ENCODE data around the gene FBXO8.

FBXO8 gene

DNA sequence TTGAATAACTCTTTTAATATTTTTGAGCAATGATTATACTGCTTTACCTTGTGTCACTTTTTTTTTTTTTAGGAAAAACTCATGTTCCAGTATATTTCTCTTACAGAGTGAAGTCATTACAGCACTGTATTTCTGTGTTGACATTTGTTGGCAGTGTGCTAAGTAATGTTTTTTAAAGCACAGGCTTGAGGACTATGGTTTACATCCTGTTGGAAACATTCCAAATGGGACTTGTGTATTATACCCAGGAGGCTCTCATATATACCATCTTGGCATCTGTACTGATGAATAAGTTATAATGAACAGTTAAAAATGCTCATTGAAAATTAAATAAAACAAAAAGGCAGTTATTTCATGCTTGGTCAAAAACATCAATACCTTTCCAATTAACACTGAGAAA lies 34.1 kb upstream of the FBXO8 start:
- Histone ChIP-seq H3K4me1 (ENCODE audit: insufficient read depth, low read length, poor library complexity, severe bottlenecking) (peaks cover 12% of the 10 kb centered on the region), H2AFZ (ENCODE audit: low read length) (no peak overlapping the region), H3F3A (ENCODE audit: low read depth) (no peaks in the 10 kb centered on the region), H3K4me2 (ENCODE audit: low read depth, low read length, poor library complexity, severe bottlenecking) (no peak overlapping the region), H3K9me3 (ENCODE audit: insufficient read depth, low read depth, low read length) (no peaks in the 10 kb centered on the region), H3K9ac (ENCODE audit: low read depth, low read length, poor library complexity, severe bottlenecking) (no peak overlapping the region), H3K4me3 (ENCODE audit: low read length, poor library complexity, severe bottlenecking) (no peak overlapping the region), H3K9me2 (replicated peaks; ENCODE audit: low read depth, low read length) (no peaks in the 10 kb centered on the region), H3K27me3 (ENCODE audit: insufficient read depth, low read length, poor library complexity, severe bottlenecking) (no peaks in the 10 kb centered on the region), H4K20me1 (ENCODE audit: insufficient read depth, low read length, poor library complexity, severe bottlenecking) (no peaks in the 10 kb centered on the region), H3K79me2 (ENCODE audit: insufficient read depth, low read length) (no peaks in the 10 kb centered on the region), H3K36me3 (ENCODE audit: insufficient read depth, low read length) (peaks cover 27% of the 10 kb centered on the region; the same call in 1 of the 2 replicates)
- TF ChIP-seq EZH2phosphoT487 (IDR thresholded peaks at IDR 0.05; ENCODE audit: borderline replicate concordance): no peak
- TF ChIP-seq, protein P1, sequence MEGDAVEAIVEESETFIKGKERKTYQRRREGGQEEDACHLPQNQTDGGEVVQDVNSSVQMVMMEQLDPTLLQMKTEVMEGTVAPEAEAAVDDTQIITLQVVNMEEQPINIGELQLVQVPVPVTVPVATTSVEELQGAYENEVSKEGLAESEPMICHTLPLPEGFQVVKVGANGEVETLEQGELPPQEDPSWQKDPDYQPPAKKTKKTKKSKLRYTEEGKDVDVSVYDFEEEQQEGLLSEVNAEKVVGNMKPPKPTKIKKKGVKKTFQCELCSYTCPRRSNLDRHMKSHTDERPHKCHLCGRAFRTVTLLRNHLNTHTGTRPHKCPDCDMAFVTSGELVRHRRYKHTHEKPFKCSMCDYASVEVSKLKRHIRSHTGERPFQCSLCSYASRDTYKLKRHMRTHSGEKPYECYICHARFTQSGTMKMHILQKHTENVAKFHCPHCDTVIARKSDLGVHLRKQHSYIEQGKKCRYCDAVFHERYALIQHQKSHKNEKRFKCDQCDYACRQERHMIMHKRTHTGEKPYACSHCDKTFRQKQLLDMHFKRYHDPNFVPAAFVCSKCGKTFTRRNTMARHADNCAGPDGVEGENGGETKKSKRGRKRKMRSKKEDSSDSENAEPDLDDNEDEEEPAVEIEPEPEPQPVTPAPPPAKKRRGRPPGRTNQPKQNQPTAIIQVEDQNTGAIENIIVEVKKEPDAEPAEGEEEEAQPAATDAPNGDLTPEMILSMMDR (conservative IDR thresholded peaks at IDR 0.05; ENCODE audit: low read length): no peak

- Histone ChIP-seq H3K9me3 (ENCODE audit: insufficient read depth, low read depth, low read length) (no peaks in the 10 kb centered on the region), H3K9ac (ENCODE audit: low read depth, low read length, poor library complexity, severe bottlenecking) (no peak overlapping the region), H3K4me3 (ENCODE audit: low read length, poor library complexity, severe bottlenecking) (no peak overlapping the region), H4K20me1 (ENCODE audit: insufficient read depth, low read length, poor library complexity, severe bottlenecking) (no peaks in the 10 kb centered on the region), H2AFZ (ENCODE audit: low read length) (no peak overlapping the region), H3K79me2 (ENCODE audit: insufficient read depth, low read length) (no peaks in the 10 kb centered on the region), H3F3A (ENCODE audit: low read depth) (no peaks in the 10 kb centered on the region), H3K4me1 (ENCODE audit: insufficient read depth, low read length, poor library complexity, severe bottlenecking) (peaks cover 12% of the 10 kb centered on the region), H3K4me2 (ENCODE audit: low read depth, low read length, poor library complexity, severe bottlenecking) (no peak overlapping the region), H3K27me3 (ENCODE audit: insufficient read depth, low read length, poor library complexity, severe bottlenecking) (no peaks in the 10 kb centered on the region), H3K9me2 (replicated peaks; ENCODE audit: low read depth, low read length) (no peaks in the 10 kb centered on the region), H3K36me3 (ENCODE audit: insufficient read depth, low read length) (peaks cover 30% of the 10 kb centered on the region; the same call in 1 of the 2 replicates)
- TF ChIP-seq, protein P1 (conservative IDR thresholded peaks at IDR 0.05; ENCODE audit: low read length): no peak
- TF ChIP-seq EZH2phosphoT487 (IDR thresholded peaks at IDR 0.05; ENCODE audit: borderline replicate concordance): no peak
Observed at GRCh38 chr4:174316954-174317353, 33.5 kb upstream of the FBXO8 start.

DNA sequence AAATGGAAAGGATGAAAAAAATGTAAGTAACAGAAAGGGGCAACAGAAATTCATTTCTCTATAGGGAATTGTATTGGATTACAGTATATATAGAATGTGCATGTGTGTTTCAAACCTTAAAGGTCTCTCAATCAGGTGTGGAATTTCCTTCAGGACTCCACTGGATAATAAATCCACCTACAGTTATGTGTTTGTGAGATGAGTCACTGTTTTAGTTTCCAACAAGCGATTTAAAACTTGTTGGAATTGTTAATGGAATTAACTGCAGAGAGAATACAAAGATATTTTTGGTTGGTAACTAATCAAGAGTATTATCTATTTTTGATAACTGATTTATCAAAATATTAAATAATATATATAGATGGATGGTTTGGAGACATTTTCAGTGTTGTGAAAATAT lies 33.1 kb upstream of the FBXO8 start:
- Histone ChIP-seq H3K9me2 (replicated peaks; ENCODE audit: low read depth, low read length) (no peaks in the 10 kb centered on the region), H3K36me3 (ENCODE audit: insufficient read depth, low read length) (peaks cover 31% of the 10 kb centered on the region; the same call in 1 of the 2 replicates), H3K4me1 (ENCODE audit: insufficient read depth, low read length, poor library complexity, severe bottlenecking) (peaks cover 12% of the 10 kb centered on the region), H3K9ac (ENCODE audit: low read depth, low read length, poor library complexity, severe bottlenecking) (no peak overlapping the region), H3K9me3 (ENCODE audit: insufficient read depth, low read depth, low read length) (no peaks in the 10 kb centered on the region), H4K20me1 (ENCODE audit: insufficient read depth, low read length, poor library complexity, severe bottlenecking) (no peaks in the 10 kb centered on the region), H2AFZ (ENCODE audit: low read length) (no peak overlapping the region), H3K27me3 (ENCODE audit: insufficient read depth, low read length, poor library complexity, severe bottlenecking) (no peaks in the 10 kb centered on the region), H3K4me2 (ENCODE audit: low read depth, low read length, poor library complexity, severe bottlenecking) (no peak overlapping the region), H3K79me2 (ENCODE audit: insufficient read depth, low read length) (no peaks in the 10 kb centered on the region), H3K4me3 (ENCODE audit: low read length, poor library complexity, severe bottlenecking) (no peak overlapping the region), H3F3A (ENCODE audit: low read depth) (no peaks in the 10 kb centered on the region)
- TF ChIP-seq EZH2phosphoT487 (IDR thresholded peaks at IDR 0.05; ENCODE audit: borderline replicate concordance): no peak
- TF ChIP-seq, protein P1 (conservative IDR thresholded peaks at IDR 0.05; ENCODE audit: low read length): no peak
